ENCODE data around the gene SATB2. TPM values are rescaled to one million over a fixed set of nuclear protein-coding genes. Genes with fewer than 3 reads are reported as not detected.
A peak's percentile ranks its signal among the peaks of the same experiment; 100 is the strongest.

Gene SATB2
- total RNA-seq, 8 experiments from 2014 or later = 1.1 to 81.9 (median 5.5) TPM

- H3K4me3 ChIP-seq = no peak overlapping the region
- peak in 1 of 8 experiments; percentile 43 for ATAC-seq (replicated peaks in 6 of 8)
- H3K27ac ChIP-seq = no peak overlapping the region
- H3K4me1 ChIP-seq (replicated peaks in 1 of 2) = peaks cover 0 to 3% of the 10 kb centered on the region in 2 donors
- in situ Hi-C loops (cut with MboI; ENCODE audit: low pct_unique_long_range_greater_than_20kb in 2 of 9, low sequenced_read_pairs in 9 of 9, unreplicated experiment in 9 of 9) = no loop called here
These were observed 17.6 kb downstream of the SATB2 start for GRCh38 chr2:199440118-199440517.

GRCh38 chr2:199439542-199439941, 18.2 kb downstream of the SATB2 start:
- WGBS, 10 experiments = 93 to 100% (median 100%) methylated on average over 1 to 5 of the region's 5 CpGs
- no peak overlapping the region for H3K4me3 ChIP-seq
- in situ Hi-C loops (cut with MboI; ENCODE audit: low pct_unique_long_range_greater_than_20kb in 2 of 9, low sequenced_read_pairs in 9 of 9, unreplicated experiment in 9 of 9) = no loop called here
- no peak overlapping the region for H3K27ac ChIP-seq
- H3K4me1 ChIP-seq (replicated peaks in 1 of 2) = peaks cover 0 to 3% of the 10 kb centered on the region in 2 donors
- no peak for ATAC-seq (replicated peaks in 6 of 8)

GRCh38 chr2:199439066-199439465, 18.7 kb downstream of the SATB2 start:
- H3K27ac ChIP-seq = no peak overlapping the region
- H3K4me3 ChIP-seq = no peak overlapping the region
- no peak for ATAC-seq (replicated peaks in 6 of 8)
- peaks cover 0 to 3% of the 10 kb centered on the region in 2 donors for H3K4me1 ChIP-seq (replicated peaks in 1 of 2)
- WGBS, 10 experiments = 20 to 100% (median 80%) methylated on average over 1 to 2 of the region's 3 CpGs; no CpG with 5 or more reads in 2 of the 10 experiments
- in situ Hi-C loops (cut with MboI; ENCODE audit: low pct_unique_long_range_greater_than_20kb in 2 of 9, low sequenced_read_pairs in 9 of 9, unreplicated experiment in 9 of 9) = no loop called here

- peaks cover 3 to 5% of the 10 kb centered on the region in 2 donors for H3K4me1 ChIP-seq (replicated peaks in 1 of 2)
- WGBS, 10 experiments = 78 to 100% (median 100%) methylated on average over 1 of the region's 1 CpG; no CpG with 5 or more reads in 3 of the 10 experiments
- in situ Hi-C loops (cut with MboI; ENCODE audit: low pct_unique_long_range_greater_than_20kb in 2 of 9, low sequenced_read_pairs in 9 of 9, unreplicated experiment in 9 of 9) = no loop called here
- H3K4me3 ChIP-seq = no peak overlapping the region
- no peak overlapping the region for H3K27ac ChIP-seq
- no peak for ATAC-seq (replicated peaks in 6 of 8)
These were observed 23.2 kb downstream of the SATB2 start for GRCh38 chr2:199434555-199434954.

- no peak for ATAC-seq (replicated peaks in 6 of 8)
- WGBS, 10 experiments = 62 to 100% (median 87%) methylated on average over 1 to 11 of the region's 11 CpGs; no CpG with 5 or more reads in 1 of the 10 experiments
- Histone ChIP-seq H3K4me3 (no peak overlapping the region), H3K27ac (no peak overlapping the region), H3K4me1 (replicated peaks in 1 of 2) (peaks cover 3 to 5% of the 10 kb centered on the region in 2 donors)
- in situ Hi-C loops (cut with MboI; ENCODE audit: low pct_unique_long_range_greater_than_20kb in 2 of 9, low sequenced_read_pairs in 9 of 9, unreplicated experiment in 9 of 9) = no loop called here
These were observed 24.4 kb downstream of the SATB2 start for GRCh38 chr2:199433204-199433832.

GRCh38 chr2:199431746-199432213, 26.0 kb downstream of the SATB2 start:
- peaks cover 3 to 5% of the 10 kb centered on the region in 2 donors for H3K4me1 ChIP-seq (replicated peaks in 1 of 2)
- in situ Hi-C loops (cut with MboI; ENCODE audit: low pct_unique_long_range_greater_than_20kb in 2 of 9, low sequenced_read_pairs in 9 of 9, unreplicated experiment in 9 of 9) = no loop called here
- no peak overlapping the region for H3K4me3 ChIP-seq
- no peak overlapping the region for H3K27ac ChIP-seq
- 10 to 98% (median 46%) methylated on average over 2 to 9 of the region's 11 CpGs; no CpG with 5 or more reads in 2 of the 10 experiments for WGBS, 10 experiments
- ATAC-seq (replicated peaks in 6 of 8) = peak in 5 of 8 experiments; percentile 51 to 72 (median 69)

- in situ Hi-C loops (cut with MboI; ENCODE audit: low pct_unique_long_range_greater_than_20kb in 2 of 9, low sequenced_read_pairs in 9 of 9, unreplicated experiment in 9 of 9) = no loop called here
- no peak overlapping the region for H3K27ac ChIP-seq
- H3K4me1 ChIP-seq (replicated peaks in 1 of 2) = peaks cover 3 to 5% of the 10 kb centered on the region in 2 donors
- H3K4me3 ChIP-seq = no peak overlapping the region
- peak in 3 of 8 experiments; percentile 96 to 98 (median 96) for ATAC-seq (replicated peaks in 6 of 8)
- WGBS, 10 experiments = 0 to 100% (median 47%) methylated on average over 2 to 3 of the region's 3 CpGs; no CpG with 5 or more reads in 4 of the 10 experiments
These were observed 27.5 kb downstream of the SATB2 start for GRCh38 chr2:199430214-199430613.

- Histone ChIP-seq H3K4me3 (no peak overlapping the region), H3K4me1 (replicated peaks in 1 of 2) (peaks cover 3 to 8% of the 10 kb centered on the region in 2 donors), H3K27ac (no peak overlapping the region)
- in situ Hi-C loops (cut with MboI; ENCODE audit: low pct_unique_long_range_greater_than_20kb in 2 of 9, low sequenced_read_pairs in 9 of 9, unreplicated experiment in 9 of 9) = no loop called here
- no peak for ATAC-seq (replicated peaks in 6 of 8)
- WGBS, 10 experiments = 83 to 100% (median 97%) methylated on average over 1 to 3 of the region's 3 CpGs; no CpG with 5 or more reads in 1 of the 10 experiments
These were observed 29.4 kb downstream of the SATB2 start for GRCh38 chr2:199428291-199428690.

- in situ Hi-C loops (cut with MboI; ENCODE audit: low pct_unique_long_range_greater_than_20kb in 2 of 9, low sequenced_read_pairs in 9 of 9, unreplicated experiment in 9 of 9) = no loop called here
- 34 to 100% (median 63%) methylated on average over 1 to 4 of the region's 4 CpGs; no CpG with 5 or more reads in 1 of the 10 experiments for WGBS, 10 experiments
- peaks cover 2 to 3% of the 10 kb centered on the region in 2 donors for H3K4me1 ChIP-seq (replicated peaks in 1 of 2)
- no peak for ATAC-seq (replicated peaks in 6 of 8)
- no peak overlapping the region for H3K27ac ChIP-seq
- no peak overlapping the region for H3K4me3 ChIP-seq
These were observed 33.6 kb downstream of the SATB2 start for GRCh38 chr2:199424160-199424559.

GRCh38 chr2:199419428-199419827, 38.3 kb downstream of the SATB2 start:
- ATAC-seq (replicated peaks in 6 of 8) = peak in 5 of 8 experiments; percentile 27 to 81 (median 53)
- 20 to 89% (median 79%) methylated on average over 1 to 5 of the region's 5 CpGs; no CpG with 5 or more reads in 1 of the 10 experiments for WGBS, 10 experiments
- in situ Hi-C loops (cut with MboI; ENCODE audit: low pct_unique_long_range_greater_than_20kb in 2 of 9, low sequenced_read_pairs in 9 of 9, unreplicated experiment in 9 of 9) = no loop called here

GRCh38 chr2:199414465-199414864, 43.3 kb downstream of the SATB2 start:
- 71 to 100% (median 98%) methylated on average over 2 to 7 of the region's 7 CpGs; no CpG with 5 or more reads in 5 of the 10 experiments for WGBS, 10 experiments
- Histone ChIP-seq H3K4me1 (replicated peaks in 1 of 2) (peaks cover 10% of the 10 kb centered on the region in 2 donors), H3K4me3 (no peak overlapping the region), H3K27ac (no peak overlapping the region)
- in situ Hi-C loops (cut with MboI; ENCODE audit: low pct_unique_long_range_greater_than_20kb in 2 of 9, low sequenced_read_pairs in 9 of 9, unreplicated experiment in 9 of 9) = no loop called here
- no peak for ATAC-seq (replicated peaks in 6 of 8)

More at GRCh38 chr2:199419428-199419827, 38.3 kb downstream of the SATB2 start:
- H3K27ac ChIP-seq = no peak overlapping the region
- H3K4me3 ChIP-seq = no peak overlapping the region
- H3K4me1 ChIP-seq (replicated peaks in 1 of 2) = peaks cover 3 to 5% of the 10 kb centered on the region in 2 donors

GRCh38 chr2:199414001-199414400, 43.7 kb downstream of the SATB2 start:
- no peak for ATAC-seq (replicated peaks in 6 of 8)
- Histone ChIP-seq H3K27ac (no peak overlapping the region), H3K4me1 (replicated peaks in 1 of 2) (peaks cover 6 to 10% of the 10 kb centered on the region in 2 donors), H3K4me3 (no peak overlapping the region)
- in situ Hi-C loops (cut with MboI; ENCODE audit: low pct_unique_long_range_greater_than_20kb in 2 of 9, low sequenced_read_pairs in 9 of 9, unreplicated experiment in 9 of 9) = no loop called here
- WGBS, 10 experiments = 60 to 100% (median 96%) methylated on average over 1 to 3 of the region's 3 CpGs; no CpG with 5 or more reads in 2 of the 10 experiments

GRCh38 chr2:199409759-199410529, 47.8 kb downstream of the SATB2 start:
- 18 to 93% (median 67%) methylated on average over 1 to 4 of the region's 4 CpGs; no CpG with 5 or more reads in 1 of the 10 experiments for WGBS, 10 experiments
- in situ Hi-C loops (cut with MboI; ENCODE audit: low pct_unique_long_range_greater_than_20kb in 2 of 9, low sequenced_read_pairs in 9 of 9, unreplicated experiment in 9 of 9) = no loop called here

More at GRCh38 chr2:199409759-199410529, 47.8 kb downstream of the SATB2 start:
- Histone ChIP-seq H3K4me3 (no peak overlapping the region), H3K4me1 (replicated peaks in 1 of 2) (peaks cover 5 to 10% of the 10 kb centered on the region in 2 donors), H3K27ac (no peak overlapping the region)
- peak in 2 of 8 experiments; percentile 20 to 91 for ATAC-seq (replicated peaks in 6 of 8)
